IPS-18c (cell line): ENCODE measurements around the gene CGREF1.

Experiments
- H3K4me3 ChIP-seq: 2 replicates; pipeline ENCODE4 v1.7.0; 2013; ENCODE audit warnings: low read depth, mild to moderate bottlenecking, low read length, moderate library complexity; ENCODE audit not compliant: insufficient read depth
- H3K9me3 ChIP-seq: one replicate; pipeline ENCODE4 v1.6.1; 2013; ENCODE audit warnings: mild to moderate bottlenecking, low read length, moderate library complexity; ENCODE audit not compliant: control insufficient read depth, insufficient read depth

The CGREF1 gene, protein sequence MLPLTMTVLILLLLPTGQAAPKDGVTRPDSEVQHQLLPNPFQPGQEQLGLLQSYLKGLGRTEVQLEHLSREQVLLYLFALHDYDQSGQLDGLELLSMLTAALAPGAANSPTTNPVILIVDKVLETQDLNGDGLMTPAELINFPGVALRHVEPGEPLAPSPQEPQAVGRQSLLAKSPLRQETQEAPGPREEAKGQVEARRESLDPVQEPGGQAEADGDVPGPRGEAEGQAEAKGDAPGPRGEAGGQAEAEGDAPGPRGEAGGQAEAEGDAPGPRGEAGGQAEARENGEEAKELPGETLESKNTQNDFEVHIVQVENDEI

DNA sequence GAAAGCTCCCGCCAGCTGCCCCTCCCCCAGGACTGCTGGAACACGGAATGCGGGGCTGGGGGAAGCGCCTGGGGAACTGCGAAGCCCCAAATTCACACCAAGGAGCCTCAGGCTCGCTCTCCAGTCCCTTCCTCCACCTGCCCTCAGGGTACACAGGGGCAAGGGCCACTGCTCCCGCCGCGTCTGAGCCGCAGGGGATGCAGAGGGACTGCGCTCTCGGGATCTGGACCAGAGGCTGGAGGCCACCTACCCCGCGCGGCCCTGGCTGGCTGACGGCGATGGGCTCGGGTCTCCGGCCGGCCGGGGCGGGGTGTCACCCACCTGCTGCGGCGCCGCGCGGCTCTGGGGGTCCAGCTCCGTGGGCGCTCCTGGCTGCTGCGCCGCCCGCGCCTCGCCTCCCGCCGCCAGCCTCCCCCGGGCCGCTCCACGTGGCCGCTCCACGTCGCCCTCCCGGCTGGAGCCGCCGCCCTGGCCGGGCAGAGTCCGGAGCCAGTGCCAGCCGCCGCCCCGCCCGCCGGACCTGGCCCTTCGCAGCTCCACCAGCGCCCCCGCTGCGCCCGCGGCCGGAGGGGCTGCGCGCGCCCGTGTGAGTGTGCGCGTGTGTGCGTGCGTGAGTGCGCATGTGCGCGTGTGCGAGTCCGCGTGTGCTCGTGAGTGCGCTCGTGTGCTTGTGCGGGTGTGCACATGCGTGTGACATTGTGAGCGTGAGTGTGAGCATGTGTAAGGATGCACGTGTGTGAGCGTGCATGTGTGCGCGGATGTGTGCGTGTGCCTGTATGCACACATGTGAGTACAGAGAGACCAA lies at the start of gene CGREF1:
CGREF1 (minus strand) TSS at position 604 of the 805 bp plus-strand sequence. CDS start 14,762 bp downstream, outside the sequence.
- Histone ChIP-seq H3K4me3 (peak within 1 kb of the TSS; percentile 52), H3K9me3 (no peaks in the 10 kb centered on the region)

- Histone ChIP-seq H3K4me3 (no peak overlapping the region), H3K9me3 (no peaks in the 10 kb centered on the region)
Measured at GRCh38 chr2:27164960-27165763, 46.2 kb upstream of the CGREF1 start.

DNA sequence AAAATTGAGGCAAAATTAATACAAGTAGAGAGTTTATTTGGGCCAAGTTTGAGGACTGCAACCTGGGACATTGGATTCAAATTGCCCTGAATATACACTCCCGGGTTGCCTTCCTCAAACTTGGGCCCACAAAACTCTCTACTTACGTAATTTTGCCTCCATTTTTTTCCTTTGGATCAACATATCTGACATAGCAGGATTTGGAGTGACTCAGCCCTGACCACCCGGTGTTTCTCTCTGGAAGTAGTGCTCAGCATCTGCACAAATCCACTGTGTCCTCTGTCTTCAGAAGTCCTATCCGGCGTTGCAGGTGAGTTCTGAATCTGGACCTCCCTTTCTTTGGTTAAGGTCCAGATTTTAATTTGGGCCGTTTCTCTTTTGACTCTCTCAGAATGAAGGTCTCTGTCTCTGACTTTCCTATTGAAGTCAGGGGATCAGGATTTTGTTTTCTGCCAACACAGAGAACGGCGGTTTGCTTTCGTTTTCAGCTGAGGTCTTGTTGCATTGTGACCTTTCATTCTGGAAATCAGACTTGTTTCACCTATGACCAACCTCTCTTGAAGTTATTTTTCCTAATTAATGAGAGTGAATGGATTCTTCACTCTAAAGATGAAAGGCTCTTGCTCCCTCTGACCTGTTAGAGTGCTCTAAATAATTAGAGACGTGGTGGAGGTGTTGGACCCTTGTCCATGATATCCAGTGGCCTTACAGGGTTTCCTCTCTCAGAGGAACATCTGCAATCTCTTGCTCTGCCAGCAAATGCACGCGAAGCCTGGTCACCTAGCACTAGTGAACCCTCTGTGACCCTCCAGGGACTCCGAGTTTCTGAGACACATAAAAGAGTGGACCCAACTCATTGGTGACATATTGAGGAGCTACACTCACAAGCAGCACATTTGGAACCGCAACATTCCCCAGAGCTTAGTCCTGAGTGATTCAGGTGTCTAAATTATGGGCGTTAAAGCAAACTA lies 43.5 kb upstream of the CGREF1 start:
- no peaks in the 10 kb centered on the region for H3K9me3 ChIP-seq

GRCh38 chr2:27160191-27160590 lies 41.3 kb upstream of the CGREF1 start:
- H3K4me3 ChIP-seq: no peak overlapping the region
- H3K9me3 ChIP-seq: no peaks in the 10 kb centered on the region

More for the DNA sequence above, 43.5 kb upstream of the CGREF1 start:
- H3K4me3 ChIP-seq: no peak overlapping the region

DNA sequence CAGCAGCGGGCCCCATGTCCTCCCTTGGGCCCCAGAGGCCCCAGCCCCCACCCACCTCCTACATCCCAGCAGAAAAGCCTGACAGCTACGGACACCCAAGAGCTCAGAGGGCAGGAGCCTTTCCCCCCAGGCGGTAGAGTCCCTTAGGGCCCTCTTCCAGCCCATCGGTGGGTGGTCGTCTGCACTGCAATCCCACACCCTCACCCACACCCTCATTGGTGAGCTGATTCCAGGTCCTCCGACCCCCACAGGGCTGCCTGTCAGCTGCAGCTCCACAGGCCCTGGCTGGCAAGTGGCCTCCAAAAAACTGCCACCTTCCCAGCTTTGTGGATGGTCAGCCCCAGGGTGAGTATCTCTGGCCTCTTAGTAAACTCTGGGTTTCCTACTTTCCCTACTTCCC lies 40.3 kb upstream of the CGREF1 start:
- H3K4me3 ChIP-seq: no peak overlapping the region
- no peaks in the 10 kb centered on the region for H3K9me3 ChIP-seq

DNA sequence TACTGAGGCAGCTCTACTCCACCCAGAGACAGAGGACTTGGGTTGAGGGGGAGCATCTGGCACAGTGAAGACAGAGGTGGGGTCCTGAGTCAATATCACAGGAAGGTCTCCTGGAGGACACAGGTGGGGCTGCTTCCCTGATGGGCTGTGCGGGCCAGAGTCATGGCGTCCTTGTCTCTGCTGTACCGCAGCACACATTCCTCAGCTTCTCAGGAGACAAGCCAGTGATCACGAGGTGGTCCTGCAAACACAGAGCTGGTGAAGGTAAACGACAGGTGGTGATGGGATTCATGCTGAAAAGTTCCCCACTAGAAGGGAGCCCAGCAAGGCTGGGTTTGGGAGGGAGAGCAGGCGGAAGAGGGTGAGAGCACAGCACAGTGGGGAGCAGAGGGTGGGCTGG lies 39.5 kb upstream of the CGREF1 start:
- H3K9me3 ChIP-seq: no peaks in the 10 kb centered on the region

DNA sequence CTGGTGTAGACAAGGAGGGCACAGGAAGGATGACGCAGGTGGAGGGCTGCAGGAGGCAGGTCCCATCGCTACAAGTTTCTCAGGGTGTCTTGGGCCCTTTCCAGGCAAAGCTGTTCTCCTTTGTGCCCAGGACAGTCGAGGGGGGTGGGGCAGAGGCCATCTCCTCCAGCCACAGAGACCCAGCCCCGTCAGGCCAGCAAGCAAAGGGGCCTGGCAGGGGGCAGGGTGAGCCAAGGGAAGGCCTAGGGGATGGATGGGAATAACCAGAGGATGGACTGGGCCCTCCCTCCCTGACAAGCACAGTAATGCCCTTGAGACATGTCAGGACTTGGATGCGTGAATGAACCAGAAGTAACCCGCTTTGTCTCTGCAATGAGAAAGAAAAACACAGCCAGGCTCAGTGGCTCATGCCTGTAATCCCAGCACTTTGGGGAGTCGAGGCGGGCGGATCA lies 36.2 kb upstream of the CGREF1 start:
- H3K9me3 ChIP-seq: peaks cover 2% of the 10 kb centered on the region
- H3K4me3 ChIP-seq: no peak overlapping the region

More for the DNA sequence above, 39.5 kb upstream of the CGREF1 start:
- no peak overlapping the region for H3K4me3 ChIP-seq

DNA sequence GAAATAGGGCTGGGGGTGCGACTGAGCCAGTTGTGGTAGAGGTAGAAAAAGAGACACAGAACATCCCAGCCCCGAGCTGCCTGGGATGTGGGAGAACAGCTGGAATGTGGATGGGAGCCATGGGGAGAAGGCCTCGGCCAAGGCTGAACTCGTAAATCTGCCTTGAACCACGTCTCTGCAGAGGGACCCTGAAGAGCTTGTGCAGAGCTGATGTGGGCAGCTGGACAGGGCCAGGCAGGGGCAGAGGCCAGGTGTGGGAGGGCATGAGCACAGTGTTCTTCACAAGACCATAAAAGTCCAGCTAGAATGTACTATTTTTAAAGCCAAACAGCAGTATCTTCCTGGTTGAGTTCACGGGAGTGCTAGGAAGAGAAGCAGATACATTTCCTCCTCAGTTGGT lies 35.6 kb upstream of the CGREF1 start:
- Histone ChIP-seq H3K4me3 (no peak overlapping the region), H3K9me3 (peaks cover 2% of the 10 kb centered on the region)

DNA sequence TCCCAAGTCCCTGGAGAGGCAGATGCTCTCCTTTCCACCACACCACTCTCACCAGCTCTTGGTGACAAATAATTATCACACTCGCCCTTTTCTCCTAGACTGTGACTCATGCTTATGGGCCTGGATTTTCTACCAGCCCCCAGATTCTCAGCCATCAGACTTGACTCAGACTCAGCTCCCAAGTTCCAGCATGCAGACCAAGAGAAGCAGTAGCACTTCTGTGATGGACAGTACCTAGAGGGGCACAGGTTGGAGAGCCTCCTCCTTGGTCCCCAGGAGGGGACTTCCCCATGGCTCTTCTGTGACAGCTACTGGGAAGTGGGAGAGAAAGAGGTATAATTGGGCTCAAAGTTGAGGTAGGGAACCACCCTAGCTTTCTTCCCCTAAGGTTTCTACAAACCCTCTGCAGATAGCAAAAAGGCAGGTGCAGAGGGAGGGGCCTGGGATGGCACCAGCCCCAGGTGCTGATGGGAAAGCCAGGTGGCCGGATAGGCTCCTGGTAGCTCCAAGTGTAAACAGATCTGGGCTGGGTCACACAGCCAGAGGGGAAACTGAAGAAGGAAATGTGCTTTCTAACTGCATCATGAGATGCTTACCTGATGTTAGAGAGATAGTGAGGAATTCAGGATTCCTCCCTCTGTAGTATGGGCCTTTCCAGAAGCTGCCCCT lies 34.0 kb upstream of the CGREF1 start:
- peaks cover 2% of the 10 kb centered on the region for H3K9me3 ChIP-seq
- no peak overlapping the region for H3K4me3 ChIP-seq

DNA sequence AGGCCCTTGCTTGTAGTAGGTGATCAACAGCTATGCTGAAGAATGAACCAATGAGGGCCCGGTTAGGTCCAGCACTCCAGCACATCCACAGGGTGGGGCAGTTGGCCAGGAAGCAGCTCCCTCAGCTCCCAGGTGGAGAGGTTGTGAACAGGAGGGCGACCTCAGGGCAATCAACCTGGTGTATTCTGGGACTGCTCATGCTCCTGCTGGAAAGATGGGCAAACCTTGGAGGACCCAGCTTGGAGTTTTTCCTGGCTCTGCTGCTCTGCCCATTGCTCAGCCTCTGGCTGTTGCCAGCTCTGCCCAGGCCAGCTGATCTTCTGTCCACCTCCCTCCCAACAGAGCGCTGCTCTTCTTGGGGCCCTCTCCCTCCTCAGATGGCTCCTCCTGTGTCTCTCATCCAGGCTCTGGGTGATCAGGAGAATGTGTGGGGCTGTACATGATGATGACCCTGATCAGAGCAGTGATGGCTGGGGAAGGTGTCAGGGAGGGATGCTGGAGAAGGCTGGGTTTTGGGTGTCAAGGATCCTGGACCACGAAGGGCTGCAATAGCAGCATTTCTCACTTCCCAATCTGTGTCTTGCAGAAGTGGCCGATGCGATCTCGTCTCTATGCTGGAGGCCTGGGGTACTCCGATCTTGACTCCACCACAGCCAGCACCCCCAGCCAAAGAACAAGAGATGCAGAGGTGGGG lies 33.3 kb upstream of the CGREF1 start:
- peaks cover 2% of the 10 kb centered on the region for H3K9me3 ChIP-seq
- H3K4me3 ChIP-seq: no peak overlapping the region

DNA sequence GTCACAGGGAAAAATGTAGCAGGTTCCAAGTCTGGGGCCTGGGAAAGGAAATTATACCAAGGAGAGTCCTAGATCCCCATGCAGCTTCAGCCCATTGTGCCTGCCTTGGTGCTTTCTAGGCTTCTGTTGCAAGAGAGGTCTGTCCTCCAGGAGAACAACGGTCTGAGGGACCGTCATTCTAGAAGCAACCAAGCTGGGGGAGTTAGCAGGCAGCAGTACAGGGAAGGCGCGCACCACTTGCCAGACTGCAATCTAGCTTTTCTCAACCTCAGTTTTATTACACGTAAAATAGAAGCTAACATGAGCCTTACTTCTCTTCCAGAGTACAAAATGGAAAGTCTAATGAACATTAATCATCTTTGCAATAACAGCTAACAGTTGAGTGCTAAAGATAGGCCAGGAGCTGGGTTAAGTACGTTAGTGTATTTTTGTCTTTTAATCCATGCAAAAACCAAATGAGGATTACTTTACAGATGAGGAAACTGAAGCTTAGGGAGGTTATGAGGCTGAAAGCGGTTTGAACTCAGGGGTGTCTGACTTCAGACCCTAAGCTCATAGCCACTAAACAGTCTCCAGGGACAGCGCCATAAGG lies 31.8 kb upstream of the CGREF1 start:
- peaks cover 2% of the 10 kb centered on the region for H3K9me3 ChIP-seq
- H3K4me3 ChIP-seq: no peak overlapping the region

GRCh38 chr2:27149570-27150405 lies 30.9 kb upstream of the CGREF1 start:
- Histone ChIP-seq H3K4me3 (no peak overlapping the region), H3K9me3 (peaks cover 2% of the 10 kb centered on the region)

GRCh38 chr2:27148801-27149439 lies 30.0 kb upstream of the CGREF1 start, which contains the start of gene TCF23:
TSS of gene TCF23 (plus strand) at chr2:27149004. CDS start at chr2:27149134, 130 bp downstream.
- Histone ChIP-seq H3K9me3 (peaks cover 2% of the 10 kb centered on the region), H3K4me3 (no peak within 1 kb of the TSS)

GRCh38 chr2:27147935-27148334 lies 29.0 kb upstream of the CGREF1 start:
- Histone ChIP-seq H3K4me3 (no peak overlapping the region), H3K9me3 (peaks cover 2% of the 10 kb centered on the region)
